GM12878 (cell line): ENCODE data around the gene PRF1. TPM values are rescaled to one million over a fixed set of nuclear protein-coding genes. Genes with fewer than 3 reads are reported as not detected.

ENCODE experiments used
- ATAC-seq: fragments of 200-7000 bp; cut with Tn5 transposase; 3 replicates; pipeline ENCODE4 v1.9.1; 2020; ENCODE audit warnings: mild to moderate bottlenecking, moderate library complexity
- BruUV-seq: library from RNA; stranded (reverse); fragments of 400-500 nt; replicated peaks from 2 replicates; lab custom pipeline; 2021; lab: Mats Ljungman, UMichigan
- CTCF ChIA-PET: fragments of 300-600 bp; sonication (Branson Sonifier 250); formaldehyde crosslinking; extraction: SDS; loops from one replicate; lab custom pipeline; 2021; ENCODE audit warnings: inconsistent platforms; lab: Yijun Ruan, JAX
- POLR2A ChIA-PET: fragments of 350-600 bp; formaldehyde crosslinking; extraction: SDS; loops from one replicate; lab custom pipeline; 2021; ENCODE audit warnings: inconsistent platforms; lab: Charles Lee
- RAD21 ChIA-PET: fragments of 300-600 bp; sonication (Branson Sonifier 250); formaldehyde crosslinking; loops from one replicate; lab custom pipeline; 2023; ENCODE audit warnings: antibody characterized with exemption; ENCODE audit not compliant: unreplicated experiment; lab: Charles Lee
- SMC1A ChIA-PET: fragments of 300-600 bp; sonication (Branson Sonifier 250); formaldehyde crosslinking; loops from one replicate; lab custom pipeline; 2023; ENCODE audit not compliant: unreplicated experiment, uncharacterized antibody; lab: Charles Lee
- DNase-seq: peaks from one replicate; pipeline ENCODE4 v3.0.0-alpha.2; 2011; ENCODE audit warnings: low read depth, low spot score
- FAIRE-seq: peaks from 3 replicates; lab custom pipeline; 2011; peaks lifted over from hg19 to GRCh38; lab: Jason Lieb, UNC
- H2AFZ ChIP-seq: 2 replicates; pipeline ENCODE4 v1.6.0; 2011; ENCODE audit warnings: low read depth, low read length, control low read depth; ENCODE audit not compliant: control insufficient read depth
- H3K27ac ChIP-seq: 2 replicates; pipeline ENCODE4 v1.5.1; 2011; ENCODE audit warnings: control low read depth; ENCODE audit not compliant: control insufficient read depth, insufficient read depth
- H3K27me3 ChIP-seq, 2 experiments: replicated peaks in 1 of 2; 2 replicates each; pipeline versions ENCODE4 v1.6.0 to v1.6.1; 2011; ENCODE audit warnings: low read length in 1 of 2; ENCODE audit not compliant: control insufficient read depth in 2 of 2, insufficient read depth in 2 of 2
- H3K36me3 ChIP-seq, 2 experiments: 2 replicates each; pipeline ENCODE4 v1.5.1; 2011; ENCODE audit warnings: low read length in 1 of 2; ENCODE audit not compliant: control insufficient read depth in 2 of 2, insufficient read depth in 2 of 2
- H3K4me1 ChIP-seq: 2 replicates; pipeline ENCODE4 v1.6.1; 2011; ENCODE audit warnings: mild to moderate bottlenecking, low read length, moderate library complexity, mixed read lengths; ENCODE audit not compliant: control insufficient read depth, insufficient read depth
- H3K4me2 ChIP-seq: 2 replicates; pipeline ENCODE4 v1.6.0; 2011; ENCODE audit warnings: control low read depth; ENCODE audit not compliant: control insufficient read depth, insufficient read depth
- H3K4me3 ChIP-seq: fragments of 200-600 bp; sonication (generic); 2 replicates; pipeline ENCODE4 v1.5.1; 2016
- H3K79me2 ChIP-seq: 2 replicates; pipeline ENCODE4 v1.6.0; 2011; ENCODE audit warnings: low read length; ENCODE audit not compliant: control insufficient read depth, insufficient read depth
- H3K9ac ChIP-seq: 2 replicates; pipeline ENCODE4 v1.8.0; 2011; ENCODE audit warnings: low read length, control low read depth, mixed read lengths; ENCODE audit not compliant: control insufficient read depth, insufficient read depth
- H3K9me3 ChIP-seq: replicated peaks from 3 replicates; pipeline ENCODE4 v1.5.1; 2011; ENCODE audit warnings: mild to moderate bottlenecking, low read length; ENCODE audit not compliant: control insufficient read depth, insufficient read depth
- H4K20me1 ChIP-seq: 2 replicates; pipeline ENCODE4 v1.6.0; 2011; ENCODE audit not compliant: control insufficient read depth, insufficient read depth
- ATF7 ChIP-seq: fragments of 450-650 bp; IDR thresholded peaks from 2 replicates; pipeline ENCODE4 v1.6.1; 2016; ENCODE audit warnings: low read depth, mild to moderate bottlenecking
- IRF4 ChIP-seq: IDR thresholded peaks from 2 replicates; pipeline ENCODE4 v1.6.1; 2011; ENCODE audit warnings: low read depth, low read length
- NFYB ChIP-seq: IDR thresholded peaks from 2 replicates; pipeline ENCODE4 v1.6.1; 2011; ENCODE audit warnings: low read depth, mild to moderate bottlenecking, low read length, improper control_type of control experiment, moderate library complexity; ENCODE audit not compliant: insufficient read depth
- NR2C1 ChIP-seq: fragments of 450-650 bp; IDR thresholded peaks from 2 replicates; pipeline ENCODE4 v1.6.1; 2017; ENCODE audit warnings: antibody characterized with exemption, mild to moderate bottlenecking, moderate library complexity
- PAX5 ChIP-seq: IDR thresholded peaks from 2 replicates; pipeline ENCODE4 v1.6.1; 2011; ENCODE audit warnings: low read depth, low read length, borderline replicate concordance
- SPI1 ChIP-seq: IDR thresholded peaks from 2 replicates; pipeline ENCODE4 v1.6.1; 2011; ENCODE audit warnings: low read depth, mild to moderate bottlenecking, low read length, moderate library complexity, borderline replicate concordance; ENCODE audit not compliant: insufficient read depth
- ZNF207 ChIP-seq: fragments of 450-650 bp; IDR thresholded peaks from 2 replicates; pipeline ENCODE4 v1.6.1; 2014; ENCODE audit warnings: antibody characterized with exemption, mild to moderate bottlenecking, borderline replicate concordance
- ZNF622 ChIP-seq: fragments of 450-650 bp; IDR thresholded peaks from 2 replicates; pipeline ENCODE4 v1.6.1; 2017; ENCODE audit warnings: mild to moderate bottlenecking, inconsistent platforms
- WGBS: methylation state at CpG from one replicate; pipeline ENCODE4 v1.1.6; 2016; ENCODE audit warnings: low lambda C conversion rate; ENCODE audit not compliant: insufficient replicate concordance, insufficient coverage; ENCODE audit errors: missing lambda C conversion rate; 5-methylcytosine and 5-hydroxymethylcytosine counted together
- in situ Hi-C: fragments of 300-500 bp; cut with MboI; formaldehyde crosslinking; loops from 9 replicates; pipeline ENCODE4 v1.14.3; 2018; ENCODE audit warnings: mixed read lengths
- intact Hi-C: fragments of 100-400 bp; cut with micrococcal nuclease; formaldehyde crosslinking; loops from one replicate; pipeline ENCODE4 v1.14.2; 2022; ENCODE audit not compliant: unreplicated experiment
- polyA plus RNA-seq, 11 experiments: library from polyadenylated mRNA; depleted of rRNA in 4 of 11; unstranded in 6 of 11; stranded (reverse) in 5 of 11; fragments of >200 nt; fragmentation: Nextera tagmentation in 4 of 11; fragmentation: Illumina TruSeq in 1 of 11; extraction: Ambion mirVana in 4 of 11; extraction: Trizol in 1 of 11; gene quantifications; 1 replicate in 1 of 11; 2 replicates in 10 of 11; pipeline versions ENCODE4 v1.2.1 to v1.2.3, GENCODE V29; 2011 to 2016; ENCODE audit warnings: inconsistent platforms in 2 of 11, missing spikeins in 2 of 11, low read depth in 1 of 11
- total RNA-seq, 4 experiments: library from RNA; depleted of rRNA in 3 of 4; stranded (reverse); fragments of >200 nt in 3 of 4; fragmentation: Illumina TruSeq in 1 of 4; extraction: Trizol in 1 of 4; gene quantifications; 2 replicates each; pipeline versions ENCODE4 v1.2.1 to v1.2.3, GENCODE V29; 2013 to 2021
- TF ChIP-seq, protein P1 (sequence below): fragments of 450-650 bp; IDR thresholded peaks from 2 replicates; pipeline ENCODE4 v1.6.1; 2017; ENCODE audit warnings: antibody characterized with exemption, mild to moderate bottlenecking, moderate library complexity
- TF ChIP-seq, protein P2 (sequence below): IDR thresholded peaks from 2 replicates; pipeline ENCODE4 v1.6.1; 2011; ENCODE audit warnings: borderline replicate concordance, low read depth, mild to moderate bottlenecking, moderate library complexity, low read length; ENCODE audit not compliant: insufficient read depth, poor library complexity, severe bottlenecking

Gene PRF1
- total and polyA plus RNA-seq, 10 of the 15 experiments (the other 5 are each of a cell fraction or from before 2014, with no cell fraction given), result 0.84 to 15.7 (median 1.3) TPM

DNA sequence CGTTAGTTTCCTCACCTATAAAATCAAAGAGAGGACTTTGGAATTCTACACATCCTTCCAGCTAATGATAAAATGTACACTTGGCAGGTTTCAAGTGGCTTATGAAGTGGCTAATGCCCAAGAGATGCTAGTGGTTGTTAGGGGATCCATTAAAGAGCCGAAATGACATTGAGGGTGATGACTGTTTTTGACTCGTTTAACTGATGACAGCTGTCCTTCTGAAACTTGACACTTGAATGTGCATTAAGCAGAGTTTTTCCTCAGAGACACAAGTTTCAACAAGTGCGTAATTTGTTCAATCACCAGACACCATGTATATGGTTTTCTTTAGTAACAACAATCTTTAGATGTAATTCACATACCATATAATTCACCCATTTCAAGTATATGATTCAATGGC, 1.6 kb upstream of the PRF1 start:
- no TSS peak for BruUV-seq
- Histone ChIP-seq H3K4me2 (no peak overlapping the region), H3K4me3 (no peak overlapping the region), H2AFZ (no peak overlapping the region), H3K27ac (no peak overlapping the region), H3K27me3 (no peaks in the 10 kb centered on the region), H3K4me1 (no peaks in the 10 kb centered on the region), H3K9ac (no peak overlapping the region), H4K20me1 (no peaks in the 10 kb centered on the region), H3K9me3 (no peaks in the 10 kb centered on the region), H3K36me3 (no peaks in the 10 kb centered on the region), H3K79me2 (no peaks in the 10 kb centered on the region)
- no peak for DNase-seq
- CTCF ChIA-PET, result interaction anchor here (0.6 kb wide), 1 partner anchor 10 kb away, joined by 3 read pairs; no protein-coding TSS in a partner anchor
- intact Hi-C loops, result no loop called here
- SMC1A ChIA-PET, result no interaction called here
- no peak for TF ChIP-seq ZNF622
- TF ChIP-seq ATF7, result no peak
- no peak for TF ChIP-seq NFYB
- TF ChIP-seq NR2C1, result no peak
- no peak for TF ChIP-seq PAX5
- TF ChIP-seq SPI1, result no peak
- TF ChIP-seq, protein P1, sequence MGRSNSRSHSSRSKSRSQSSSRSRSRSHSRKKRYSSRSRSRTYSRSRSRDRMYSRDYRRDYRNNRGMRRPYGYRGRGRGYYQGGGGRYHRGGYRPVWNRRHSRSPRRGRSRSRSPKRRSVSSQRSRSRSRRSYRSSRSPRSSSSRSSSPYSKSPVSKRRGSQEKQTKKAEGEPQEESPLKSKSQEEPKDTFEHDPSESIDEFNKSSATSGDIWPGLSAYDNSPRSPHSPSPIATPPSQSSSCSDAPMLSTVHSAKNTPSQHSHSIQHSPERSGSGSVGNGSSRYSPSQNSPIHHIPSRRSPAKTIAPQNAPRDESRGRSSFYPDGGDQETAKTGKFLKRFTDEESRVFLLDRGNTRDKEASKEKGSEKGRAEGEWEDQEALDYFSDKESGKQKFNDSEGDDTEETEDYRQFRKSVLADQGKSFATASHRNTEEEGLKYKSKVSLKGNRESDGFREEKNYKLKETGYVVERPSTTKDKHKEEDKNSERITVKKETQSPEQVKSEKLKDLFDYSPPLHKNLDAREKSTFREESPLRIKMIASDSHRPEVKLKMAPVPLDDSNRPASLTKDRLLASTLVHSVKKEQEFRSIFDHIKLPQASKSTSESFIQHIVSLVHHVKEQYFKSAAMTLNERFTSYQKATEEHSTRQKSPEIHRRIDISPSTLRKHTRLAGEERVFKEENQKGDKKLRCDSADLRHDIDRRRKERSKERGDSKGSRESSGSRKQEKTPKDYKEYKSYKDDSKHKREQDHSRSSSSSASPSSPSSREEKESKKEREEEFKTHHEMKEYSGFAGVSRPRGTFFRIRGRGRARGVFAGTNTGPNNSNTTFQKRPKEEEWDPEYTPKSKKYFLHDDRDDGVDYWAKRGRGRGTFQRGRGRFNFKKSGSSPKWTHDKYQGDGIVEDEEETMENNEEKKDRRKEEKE, result no peak
- no peak for TF ChIP-seq IRF4
- TF ChIP-seq ZNF207, result no peak
- TF ChIP-seq, protein P2, sequence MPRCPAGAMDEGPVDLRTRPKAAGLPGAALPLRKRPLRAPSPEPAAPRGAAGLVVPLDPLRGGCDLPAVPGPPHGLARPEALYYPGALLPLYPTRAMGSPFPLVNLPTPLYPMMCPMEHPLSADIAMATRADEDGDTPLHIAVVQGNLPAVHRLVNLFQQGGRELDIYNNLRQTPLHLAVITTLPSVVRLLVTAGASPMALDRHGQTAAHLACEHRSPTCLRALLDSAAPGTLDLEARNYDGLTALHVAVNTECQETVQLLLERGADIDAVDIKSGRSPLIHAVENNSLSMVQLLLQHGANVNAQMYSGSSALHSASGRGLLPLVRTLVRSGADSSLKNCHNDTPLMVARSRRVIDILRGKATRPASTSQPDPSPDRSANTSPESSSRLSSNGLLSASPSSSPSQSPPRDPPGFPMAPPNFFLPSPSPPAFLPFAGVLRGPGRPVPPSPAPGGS, result no peak
- RAD21 ChIA-PET, result no interaction called here
- POLR2A ChIA-PET, result no interaction called here
- 47% methylated on average over 4 of the region's 4 CpGs for WGBS
- in situ Hi-C loops, result no loop called here
- FAIRE-seq, result no peak
- no peak for ATAC-seq
